ENCODE results near the gene ARHGEF26. TPM values are rescaled to one million over a fixed set of nuclear protein-coding genes. Genes with fewer than 3 reads are reported as not detected.
"Not testable (repeated sequence)": the region's sequence is repeated elsewhere in the genome, so short reads cannot be mapped to it uniquely, and the experiment has no call there.

ARHGEF26 gene, protein sequence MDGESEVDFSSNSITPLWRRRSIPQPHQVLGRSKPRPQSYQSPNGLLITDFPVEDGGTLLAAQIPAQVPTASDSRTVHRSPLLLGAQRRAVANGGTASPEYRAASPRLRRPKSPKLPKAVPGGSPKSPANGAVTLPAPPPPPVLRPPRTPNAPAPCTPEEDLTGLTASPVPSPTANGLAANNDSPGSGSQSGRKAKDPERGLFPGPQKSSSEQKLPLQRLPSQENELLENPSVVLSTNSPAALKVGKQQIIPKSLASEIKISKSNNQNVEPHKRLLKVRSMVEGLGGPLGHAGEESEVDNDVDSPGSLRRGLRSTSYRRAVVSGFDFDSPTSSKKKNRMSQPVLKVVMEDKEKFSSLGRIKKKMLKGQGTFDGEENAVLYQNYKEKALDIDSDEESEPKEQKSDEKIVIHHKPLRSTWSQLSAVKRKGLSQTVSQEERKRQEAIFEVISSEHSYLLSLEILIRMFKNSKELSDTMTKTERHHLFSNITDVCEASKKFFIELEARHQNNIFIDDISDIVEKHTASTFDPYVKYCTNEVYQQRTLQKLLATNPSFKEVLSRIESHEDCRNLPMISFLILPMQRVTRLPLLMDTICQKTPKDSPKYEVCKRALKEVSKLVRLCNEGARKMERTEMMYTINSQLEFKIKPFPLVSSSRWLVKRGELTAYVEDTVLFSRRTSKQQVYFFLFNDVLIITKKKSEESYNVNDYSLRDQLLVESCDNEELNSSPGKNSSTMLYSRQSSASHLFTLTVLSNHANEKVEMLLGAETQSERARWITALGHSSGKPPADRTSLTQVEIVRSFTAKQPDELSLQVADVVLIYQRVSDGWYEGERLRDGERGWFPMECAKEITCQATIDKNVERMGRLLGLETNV
- not detected for total RNA-seq

DNA sequence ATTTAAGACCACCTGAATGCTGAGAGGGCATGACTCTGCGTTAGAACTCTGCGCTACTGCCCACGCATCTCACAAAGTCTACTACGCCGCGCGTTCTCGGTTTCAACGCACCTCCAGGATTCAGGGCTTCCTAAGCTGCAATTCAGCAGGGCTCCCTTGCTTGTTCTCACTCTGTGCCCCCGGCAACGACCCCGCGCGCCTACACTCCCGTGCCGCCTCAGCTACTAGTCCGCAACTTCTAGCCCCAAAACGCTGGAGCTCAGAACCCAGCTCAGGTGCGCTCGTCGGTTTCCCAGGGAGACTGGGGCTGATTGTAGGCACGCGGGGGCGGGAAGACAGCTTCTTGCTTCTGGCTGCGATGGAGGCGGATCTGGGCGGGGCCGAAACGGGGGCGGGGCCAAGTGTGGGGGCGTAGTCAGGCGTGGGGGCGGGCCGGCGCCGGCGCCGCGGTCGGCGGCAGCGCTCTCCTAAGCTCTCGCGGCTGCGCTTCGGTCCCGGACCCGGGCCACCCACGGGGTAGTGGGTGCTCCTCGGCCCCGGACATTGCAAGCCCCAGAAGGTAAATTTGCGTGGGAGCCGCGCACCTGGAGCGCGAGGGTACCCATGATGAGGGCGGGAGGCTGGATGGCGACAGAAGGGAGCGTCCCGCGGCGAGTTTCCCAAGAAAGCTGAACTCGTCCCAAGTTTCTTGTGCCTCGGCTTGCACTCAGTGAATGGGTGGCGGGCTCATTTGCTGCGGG, at the start of gene ARHGEF26:
Gene ARHGEF26 (plus strand): TSS at position 430 of the 740 bp plus-strand sequence. CDS start 603 bp downstream, outside the sequence.
- peak; percentile 39 for DNase-seq

DNA sequence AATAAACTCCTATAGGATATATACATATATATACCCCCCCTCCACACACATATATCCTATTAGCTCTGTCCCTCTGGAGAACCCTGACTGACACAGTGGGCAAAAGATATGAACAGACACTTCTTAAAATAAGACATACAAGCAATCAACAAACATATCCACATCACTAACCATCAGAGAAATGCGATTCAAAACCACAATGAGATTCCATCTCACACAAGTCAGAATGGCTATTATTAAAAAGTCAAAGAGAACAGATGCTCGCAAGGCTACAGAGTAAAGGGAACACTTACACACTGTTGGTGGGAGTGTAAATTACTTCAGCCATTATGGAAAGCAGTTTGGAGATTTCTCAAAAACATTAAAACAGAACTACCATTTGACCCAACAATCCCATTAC, 46.2 kb upstream of the ARHGEF26 start:
- DNase-seq, result no peak

DNA sequence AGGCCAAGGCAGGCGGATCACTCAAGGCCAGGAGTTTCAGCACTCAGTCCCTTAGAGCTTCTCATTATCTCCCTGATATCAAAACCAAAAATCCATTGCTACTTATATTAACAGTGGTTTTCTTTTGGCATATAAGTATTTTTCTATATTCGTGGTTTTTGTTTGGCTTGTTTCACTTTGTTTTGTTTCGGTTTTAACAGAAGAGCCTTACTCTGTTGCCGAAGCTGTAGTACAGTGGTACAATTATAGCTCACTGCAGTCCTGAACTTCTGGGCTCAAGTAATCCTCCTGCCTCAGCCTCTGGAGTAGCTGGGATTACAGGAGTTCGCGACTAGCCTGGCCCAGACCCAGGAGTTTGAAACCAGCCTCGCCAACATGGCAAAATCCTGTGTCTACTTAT, 42.5 kb upstream of the ARHGEF26 start:
- no peak for DNase-seq

DNA sequence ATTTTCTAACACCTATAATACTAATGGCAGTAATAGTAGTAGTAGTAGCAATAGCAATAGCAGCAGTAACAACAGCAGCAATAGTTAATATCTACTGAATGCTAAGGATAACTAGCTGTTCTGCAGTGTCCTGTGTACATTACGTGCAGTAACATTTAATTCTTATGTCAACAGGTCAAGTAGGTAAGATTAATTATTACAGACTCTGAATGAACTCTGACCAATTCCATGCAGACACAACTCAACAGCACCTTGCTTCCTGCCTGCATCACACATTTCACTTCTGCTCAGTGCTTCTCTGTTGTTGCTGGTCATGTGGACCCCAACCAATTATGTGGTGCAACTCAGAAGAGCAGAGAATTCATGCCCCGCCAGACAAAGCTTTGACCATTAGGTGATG, 39.9 kb upstream of the ARHGEF26 start:
- DNase-seq, result no peak

DNA sequence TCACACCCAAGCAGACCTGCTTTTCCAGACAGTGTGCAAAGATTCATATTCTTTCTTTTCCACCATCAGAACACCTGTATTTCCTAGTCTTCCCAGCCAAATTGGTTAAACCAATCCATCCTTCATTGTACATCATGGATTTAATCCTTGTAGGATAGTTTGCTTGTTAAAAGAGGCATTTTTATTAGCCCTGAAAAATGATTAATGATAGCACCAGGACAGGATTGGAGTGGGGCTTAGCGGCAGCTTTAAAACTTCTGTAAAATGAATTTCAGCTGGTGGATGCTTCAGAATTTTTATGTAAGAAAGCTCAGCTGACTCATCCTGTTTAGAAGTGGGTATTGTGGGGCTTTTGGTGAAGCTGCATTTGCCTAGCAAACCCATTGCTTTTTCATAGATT, 36.1 kb upstream of the ARHGEF26 start:
- DNase-seq, result no peak

DNA sequence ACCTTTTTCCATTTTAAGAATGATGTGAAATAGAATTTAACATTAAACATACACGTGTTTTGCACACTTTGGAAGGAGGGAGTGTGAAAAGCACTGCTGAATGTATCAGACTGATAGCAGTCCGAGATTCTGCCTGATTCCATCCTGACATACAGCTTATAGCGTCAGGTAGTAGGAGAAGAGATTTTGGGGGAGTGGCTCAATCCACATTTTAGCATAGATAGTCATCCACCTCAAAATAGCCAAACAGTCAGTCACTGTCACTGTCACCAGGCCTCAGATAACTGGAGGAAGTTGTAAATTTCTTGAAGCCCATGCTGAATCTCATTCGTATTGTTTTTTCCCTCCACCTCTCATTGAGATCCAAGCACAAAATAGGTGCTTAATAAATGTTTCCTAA, 35.4 kb upstream of the ARHGEF26 start:
- DNase-seq, result no peak

DNA sequence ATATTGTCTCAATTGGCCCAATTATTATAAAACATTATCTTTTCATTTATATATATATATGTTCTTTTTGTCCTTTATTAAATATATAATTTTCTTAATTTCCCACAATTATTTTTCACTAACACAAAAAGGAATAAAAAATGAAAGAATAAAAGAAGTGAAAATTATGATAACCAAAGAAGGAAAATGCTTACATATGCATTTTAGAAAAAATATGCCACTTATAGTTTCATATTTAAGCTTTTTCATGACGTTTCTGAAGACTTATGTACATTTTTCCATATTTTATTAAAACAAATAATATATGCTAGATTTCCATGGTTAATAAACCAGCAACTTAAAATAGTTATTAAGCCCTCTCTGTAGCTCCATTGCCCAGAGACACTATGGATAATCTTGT, 34.9 kb upstream of the ARHGEF26 start:
- no peak for DNase-seq

DNA sequence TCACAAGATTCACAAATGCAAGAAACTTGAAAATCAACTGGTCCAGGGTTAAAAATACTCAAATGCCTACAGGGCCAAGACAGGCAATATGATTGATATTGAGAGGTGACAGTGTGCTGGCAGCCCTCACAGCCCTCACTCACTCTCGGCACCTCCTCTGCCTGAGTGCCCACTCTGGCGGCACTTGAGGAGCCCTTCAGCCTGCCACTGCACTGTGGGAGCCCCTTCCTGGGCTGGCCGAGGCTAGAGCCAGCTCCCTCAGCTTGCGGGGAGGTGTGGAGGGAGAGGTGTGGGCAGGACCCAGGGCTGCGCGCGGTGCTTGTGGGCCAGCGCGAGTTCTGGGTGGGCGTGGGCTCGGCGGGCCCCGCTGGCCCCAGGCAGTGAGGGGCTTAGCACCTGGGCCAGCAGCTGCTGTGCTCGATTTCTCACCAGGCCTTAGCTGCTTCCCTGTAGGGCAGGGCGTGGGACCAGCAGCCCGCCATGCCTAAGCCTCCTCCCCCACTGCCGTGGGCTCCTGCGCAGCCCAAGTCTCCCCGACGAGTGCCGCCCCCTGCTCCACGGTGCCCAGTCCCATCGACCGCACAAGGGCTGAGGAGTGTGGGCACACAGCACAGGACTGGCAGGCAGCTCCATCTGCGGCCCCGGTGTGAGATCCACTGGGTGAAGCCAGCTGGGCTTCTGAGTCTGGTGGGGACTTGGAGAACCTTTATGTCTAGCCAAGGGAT, 33.3 kb upstream of the ARHGEF26 start:
- DNase-seq, result not testable (repeated sequence)

DNA sequence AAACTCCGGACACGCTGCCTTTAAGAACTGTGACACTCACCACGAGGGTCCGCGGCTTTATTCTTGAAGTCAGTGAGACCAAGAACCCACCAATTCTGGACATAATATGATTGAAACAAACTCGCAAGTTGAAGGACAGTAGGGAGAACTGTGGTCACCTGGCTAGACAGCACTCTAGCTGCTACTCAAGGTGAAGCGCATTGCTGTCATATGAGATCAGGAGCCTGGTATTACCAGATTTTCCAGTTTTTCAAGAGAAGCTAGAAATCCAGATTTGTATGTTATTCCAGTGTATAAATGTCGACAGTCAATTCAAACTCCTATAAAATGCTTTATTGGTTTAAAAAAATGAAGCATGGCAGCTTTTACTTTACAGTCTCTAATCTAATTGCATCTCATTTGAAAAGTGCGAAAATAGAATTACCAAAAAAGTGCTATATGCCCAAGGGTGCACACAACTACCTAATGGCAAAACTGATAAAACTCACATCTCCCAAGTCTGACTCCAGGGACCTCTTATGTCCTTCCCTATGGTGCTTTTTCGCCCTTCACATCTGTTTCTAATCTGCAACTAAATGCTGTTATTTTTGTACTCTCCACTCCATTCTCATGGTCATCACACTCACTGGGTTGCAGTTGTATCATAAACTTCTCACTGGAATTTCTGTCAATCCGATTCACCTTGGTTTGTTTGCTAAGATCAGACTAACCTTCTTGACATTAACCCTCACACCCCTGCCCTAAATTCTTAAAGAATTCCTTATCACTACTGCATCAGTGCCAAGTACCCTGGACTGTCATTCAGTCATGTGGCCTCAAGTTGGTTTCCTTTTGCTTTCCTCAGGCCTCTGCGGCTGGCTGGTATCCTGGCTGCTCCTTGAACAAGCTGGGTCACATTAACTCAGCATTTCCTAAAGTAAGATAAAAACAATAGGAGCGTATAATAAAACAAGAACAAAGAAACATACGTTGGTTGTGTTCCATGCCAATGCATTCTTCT, 31.5 kb upstream of the ARHGEF26 start:
- no peak for DNase-seq

DNA sequence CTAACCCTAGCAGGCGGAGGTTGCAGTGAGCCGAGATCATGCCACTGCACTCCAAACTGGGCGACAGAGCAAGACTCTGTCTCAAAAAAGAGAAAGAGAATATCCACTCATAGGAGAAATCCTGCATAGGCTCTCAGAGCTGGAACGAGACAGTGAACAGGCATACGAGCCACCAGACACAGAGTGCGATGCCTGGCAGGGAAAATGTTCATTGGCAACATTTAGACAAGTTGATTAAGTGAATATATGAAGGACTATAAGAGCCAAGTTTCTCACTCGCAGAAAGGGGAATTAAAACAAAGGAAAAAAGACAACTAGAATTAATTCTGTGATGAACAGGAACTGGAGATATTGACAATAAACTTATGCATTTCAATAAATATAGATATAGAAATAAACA, 27.1 kb upstream of the ARHGEF26 start:
- DNase-seq, result no peak

DNA sequence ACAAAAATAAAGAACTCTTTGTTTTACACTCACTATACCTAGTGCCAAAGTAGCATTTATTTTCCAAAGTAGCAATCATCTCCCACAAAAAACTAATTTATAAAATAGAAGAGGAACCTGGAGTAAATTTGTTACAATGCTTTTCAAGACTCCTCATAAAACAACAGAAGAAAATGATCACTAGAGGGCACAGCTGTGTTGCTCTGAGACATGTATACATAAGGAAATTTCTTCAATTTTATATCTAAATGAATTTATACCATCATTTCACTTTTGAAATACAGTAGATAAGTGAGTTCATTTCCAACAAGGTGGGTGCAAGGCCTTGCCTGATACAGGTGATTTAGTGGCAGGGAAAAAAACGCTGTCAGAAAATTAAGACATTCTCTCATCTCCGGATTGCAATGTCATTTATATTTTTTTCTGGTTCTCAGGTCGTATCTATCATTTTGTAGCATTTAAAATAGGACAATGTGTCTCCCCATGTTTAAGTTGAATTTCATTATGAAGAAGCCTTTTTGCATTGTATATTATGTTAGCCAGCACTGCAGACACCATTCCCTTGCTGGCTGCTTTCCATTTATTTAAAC, 25.3 kb upstream of the ARHGEF26 start:
- DNase-seq, result no peak

DNA sequence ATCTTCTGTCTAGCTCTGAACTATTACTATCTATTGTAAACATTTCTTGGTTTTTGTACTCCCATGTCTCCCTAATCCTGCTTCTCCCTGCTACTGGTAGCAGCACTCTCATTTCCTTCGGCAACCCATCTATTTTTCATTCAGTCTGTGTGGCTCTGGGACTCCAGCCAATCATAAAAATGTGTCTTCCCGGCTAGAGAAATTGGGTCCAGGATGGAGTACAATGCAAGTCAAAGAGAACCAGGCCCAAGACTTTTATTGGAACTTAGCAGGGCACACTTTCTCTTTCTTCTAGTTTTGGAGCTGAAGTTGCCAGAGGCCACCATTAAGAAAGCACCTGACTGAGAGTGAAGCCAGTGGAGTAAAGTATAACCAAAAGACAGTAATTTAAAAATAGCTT, 22.8 kb upstream of the ARHGEF26 start:
- DNase-seq, result no peak

DNA sequence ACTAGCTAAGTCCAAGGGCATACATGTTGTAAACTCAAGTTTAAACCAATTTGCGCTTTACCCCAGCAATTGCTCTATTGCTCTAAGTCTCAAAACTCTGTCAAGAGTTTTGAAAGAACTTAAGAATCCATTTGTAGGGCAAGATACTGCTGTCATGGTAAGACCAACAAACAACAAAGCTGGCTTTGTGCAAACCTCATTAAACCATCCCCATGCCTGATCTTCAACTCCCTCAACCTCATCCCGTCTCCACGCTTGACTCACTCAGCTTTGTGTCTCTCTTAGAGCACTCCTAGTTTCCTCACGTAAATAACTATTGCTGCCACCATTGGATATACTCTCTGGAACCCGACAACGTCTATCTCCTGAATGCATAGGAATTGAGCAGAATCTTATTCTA, 20.6 kb upstream of the ARHGEF26 start:
- no peak for DNase-seq

DNA sequence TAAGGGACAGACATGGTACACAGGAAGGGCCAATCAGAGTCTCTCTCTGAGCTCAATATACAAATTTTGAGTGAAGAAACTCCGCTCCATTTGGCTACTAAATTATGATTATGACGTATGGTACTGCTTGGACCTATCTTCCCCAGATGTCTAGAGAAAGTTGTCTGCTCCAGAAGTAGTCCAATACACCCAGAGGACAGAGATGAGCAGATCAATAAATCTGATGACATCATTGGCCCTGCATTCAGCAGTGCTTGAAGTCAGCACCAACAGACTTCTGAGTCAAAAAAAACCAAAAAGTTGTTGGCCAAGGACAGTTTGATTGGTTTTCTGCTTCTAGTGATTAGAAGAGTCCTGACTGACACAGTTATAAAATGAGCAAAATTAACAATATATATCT, 19.9 kb upstream of the ARHGEF26 start:
- DNase-seq, result no peak

DNA sequence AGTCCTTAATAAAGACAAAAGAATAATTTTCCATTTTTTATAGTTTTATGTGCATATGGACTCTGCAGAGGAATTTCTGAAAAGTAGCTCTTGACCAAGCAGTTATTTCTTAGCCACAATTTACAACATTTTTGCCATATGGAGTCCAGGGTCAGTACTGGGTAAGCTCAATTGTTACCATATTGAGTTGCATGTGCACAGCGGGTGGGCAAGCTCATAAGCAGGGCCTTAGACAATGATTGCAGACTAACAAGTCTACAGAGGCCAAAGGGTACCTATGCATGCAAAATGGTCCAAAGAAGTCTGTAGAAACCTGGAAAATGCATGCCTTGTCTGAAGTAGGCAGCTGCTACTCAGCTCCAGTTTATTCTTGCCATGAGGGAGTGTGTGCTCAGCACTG, 19.0 kb upstream of the ARHGEF26 start:
- no peak for DNase-seq

DNA sequence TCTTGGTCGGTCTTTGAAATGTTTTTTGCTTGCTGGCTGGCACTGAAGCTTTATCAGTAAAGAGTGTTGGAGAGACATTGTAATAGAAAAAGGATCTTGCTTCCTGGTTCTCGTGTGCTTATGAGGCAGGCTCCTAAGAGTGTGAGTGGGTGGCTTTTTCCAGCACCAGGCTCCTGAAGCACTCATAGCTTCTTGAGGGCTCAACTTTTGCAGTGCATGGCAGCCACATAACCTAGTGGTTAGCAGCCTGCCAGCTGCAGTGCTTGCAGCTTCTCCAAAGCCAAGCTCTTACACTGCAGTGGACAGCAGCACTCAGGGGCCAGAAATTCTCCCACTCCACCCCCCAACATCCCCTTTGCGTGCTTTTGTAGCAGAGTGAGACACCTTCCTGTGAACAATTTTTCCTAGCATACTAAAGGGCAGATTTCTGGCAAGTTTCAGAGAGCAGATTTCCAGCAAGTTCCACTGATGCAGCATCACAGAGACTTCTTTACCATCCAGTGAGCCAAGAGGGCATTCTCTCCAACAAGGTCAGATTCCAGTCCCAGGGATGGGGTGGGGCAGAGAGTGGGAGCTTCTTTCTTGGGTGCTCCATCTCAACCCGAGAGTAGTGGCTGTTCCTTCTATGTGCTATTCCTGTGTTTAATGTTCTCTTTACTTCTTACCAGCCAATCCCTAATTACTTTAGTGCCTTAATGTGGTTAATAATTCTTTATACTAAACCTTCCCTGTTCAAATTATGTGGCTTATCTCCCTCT, 15.8 kb upstream of the ARHGEF26 start:
- no peak for DNase-seq

DNA sequence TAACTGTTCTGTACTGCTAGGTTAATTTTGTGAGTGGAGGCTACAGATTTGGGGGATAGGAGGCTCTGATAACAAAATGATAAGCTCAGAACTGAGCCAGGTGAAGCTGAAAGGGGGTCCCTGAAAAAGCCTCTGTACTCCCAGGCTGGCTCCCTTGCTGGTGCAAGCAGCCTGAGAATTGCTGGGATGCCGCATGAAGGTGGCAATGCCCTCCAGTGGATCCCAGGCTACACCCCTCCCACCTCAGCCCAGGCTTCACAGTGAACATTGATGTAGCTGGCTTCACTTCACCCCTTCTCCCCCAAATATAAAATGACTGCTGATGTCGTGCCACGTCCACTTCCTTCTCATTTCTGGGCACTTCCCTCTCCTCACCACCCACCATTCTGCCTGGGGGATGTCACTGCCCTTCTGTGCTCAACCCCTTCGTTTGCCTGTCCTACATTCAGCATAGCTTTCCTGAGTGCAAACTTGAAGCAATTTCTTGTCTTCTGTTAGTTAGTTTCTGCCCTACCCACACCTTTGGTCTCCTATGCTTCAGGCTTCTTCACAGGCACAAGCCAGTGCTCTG, 9.7 kb upstream of the ARHGEF26 start:
- DNase-seq, result no peak

DNA sequence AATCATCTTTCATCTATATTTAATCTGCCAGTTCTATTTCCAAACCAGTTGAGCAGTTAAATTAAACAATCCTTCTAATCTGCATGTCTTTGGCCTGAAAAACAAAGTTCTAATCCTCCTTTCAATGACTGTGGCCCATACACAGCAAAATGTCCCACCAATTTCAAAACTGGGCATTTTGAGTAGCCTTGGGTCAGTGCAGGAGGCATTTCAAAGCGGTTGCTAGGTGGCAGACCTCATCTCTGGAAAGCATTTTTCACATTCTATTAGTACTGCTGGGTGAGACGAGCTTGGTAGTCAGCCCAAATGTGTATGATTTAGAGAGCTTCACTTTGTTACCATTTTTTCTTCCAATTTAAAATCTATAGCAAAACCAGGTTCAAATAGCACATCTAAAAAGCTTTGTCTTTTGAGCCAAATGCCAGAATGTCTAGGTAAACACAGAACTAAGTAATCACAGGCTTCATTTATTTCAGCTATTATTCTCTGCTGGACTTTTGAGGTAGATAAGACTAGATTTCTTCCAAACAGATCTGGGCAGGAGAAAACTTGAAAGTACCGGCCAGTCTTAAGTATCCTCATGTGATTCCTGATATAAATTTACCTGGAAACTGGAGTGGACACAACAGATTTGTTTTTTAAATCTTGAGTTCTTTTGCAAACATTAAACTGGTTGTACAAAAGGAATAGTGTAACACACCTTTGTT, 8.9 kb upstream of the ARHGEF26 start:
- DNase-seq, result no peak

DNA sequence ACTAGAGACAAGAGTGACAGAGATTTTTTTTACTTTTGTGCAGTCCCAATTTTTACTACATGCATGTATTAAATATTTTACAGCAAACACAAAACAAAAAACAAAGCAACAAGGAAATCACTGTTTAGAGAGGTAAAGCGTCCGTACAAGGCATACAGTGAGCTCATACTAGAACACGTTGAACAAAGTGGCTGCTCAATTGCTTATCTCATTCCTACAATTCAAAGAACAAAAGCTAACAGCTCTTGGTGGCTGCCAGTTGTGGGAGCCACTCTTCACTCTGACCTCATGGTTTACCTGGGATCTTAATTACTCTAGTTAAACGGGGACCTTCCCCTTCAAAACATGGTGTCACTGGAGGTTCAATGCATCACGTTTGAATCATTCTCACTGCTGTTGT, 7.6 kb upstream of the ARHGEF26 start:
- no peak for DNase-seq
